GM12874 (cell line): ENCODE results near the gene SMPX.

ENCODE experiments used
- TF ChIP-seq, protein P1 (sequence below): IDR thresholded peaks from 2 replicates; pipeline ENCODE4 v1.5.1; 2011; ENCODE audit warnings: low read depth, mild to moderate bottlenecking, control low read depth, low read length, moderate library complexity; ENCODE audit not compliant: insufficient read depth

The SMPX gene

DNA sequence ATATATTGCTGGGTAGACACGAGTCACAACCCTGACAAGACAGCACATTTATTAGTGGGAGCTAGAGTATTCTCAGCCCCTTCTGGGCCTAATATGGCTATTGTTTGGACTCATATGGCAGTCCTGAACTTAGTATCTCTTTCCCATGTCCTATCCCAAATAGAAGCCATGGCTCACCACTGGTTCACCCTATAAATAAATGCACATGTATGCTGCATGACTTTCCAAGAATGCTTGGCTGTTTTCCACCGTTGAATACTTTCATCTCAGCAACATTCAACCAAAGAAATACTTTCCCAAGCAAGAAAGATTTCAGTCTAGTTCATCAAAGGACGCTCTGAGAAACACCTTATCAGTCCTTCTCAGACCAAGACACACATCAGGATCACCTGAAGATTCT lies 36.7 kb downstream of the SMPX start:
- TF ChIP-seq, protein P1, sequence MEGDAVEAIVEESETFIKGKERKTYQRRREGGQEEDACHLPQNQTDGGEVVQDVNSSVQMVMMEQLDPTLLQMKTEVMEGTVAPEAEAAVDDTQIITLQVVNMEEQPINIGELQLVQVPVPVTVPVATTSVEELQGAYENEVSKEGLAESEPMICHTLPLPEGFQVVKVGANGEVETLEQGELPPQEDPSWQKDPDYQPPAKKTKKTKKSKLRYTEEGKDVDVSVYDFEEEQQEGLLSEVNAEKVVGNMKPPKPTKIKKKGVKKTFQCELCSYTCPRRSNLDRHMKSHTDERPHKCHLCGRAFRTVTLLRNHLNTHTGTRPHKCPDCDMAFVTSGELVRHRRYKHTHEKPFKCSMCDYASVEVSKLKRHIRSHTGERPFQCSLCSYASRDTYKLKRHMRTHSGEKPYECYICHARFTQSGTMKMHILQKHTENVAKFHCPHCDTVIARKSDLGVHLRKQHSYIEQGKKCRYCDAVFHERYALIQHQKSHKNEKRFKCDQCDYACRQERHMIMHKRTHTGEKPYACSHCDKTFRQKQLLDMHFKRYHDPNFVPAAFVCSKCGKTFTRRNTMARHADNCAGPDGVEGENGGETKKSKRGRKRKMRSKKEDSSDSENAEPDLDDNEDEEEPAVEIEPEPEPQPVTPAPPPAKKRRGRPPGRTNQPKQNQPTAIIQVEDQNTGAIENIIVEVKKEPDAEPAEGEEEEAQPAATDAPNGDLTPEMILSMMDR: no peak

DNA sequence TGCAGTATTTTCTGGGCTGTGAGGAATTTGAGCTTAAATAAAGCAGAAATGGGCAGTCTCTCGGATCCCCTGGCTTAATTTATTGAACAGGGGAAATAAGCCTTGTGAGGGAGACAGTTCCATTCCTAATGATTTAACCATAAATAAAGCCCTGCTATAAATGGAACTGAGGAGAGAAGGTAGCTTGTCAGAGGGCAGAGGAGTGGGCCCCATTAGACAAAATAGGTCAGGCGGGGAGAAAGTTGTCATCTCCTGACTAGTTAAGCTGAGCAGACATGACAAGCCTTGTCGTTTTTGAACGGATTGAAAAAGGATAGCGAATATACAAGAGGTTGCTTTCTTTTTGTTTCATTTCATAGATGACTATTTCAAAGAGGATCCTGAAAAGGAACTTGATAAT lies 39.3 kb downstream of the SMPX start:
- TF ChIP-seq, protein P1: no peak

DNA sequence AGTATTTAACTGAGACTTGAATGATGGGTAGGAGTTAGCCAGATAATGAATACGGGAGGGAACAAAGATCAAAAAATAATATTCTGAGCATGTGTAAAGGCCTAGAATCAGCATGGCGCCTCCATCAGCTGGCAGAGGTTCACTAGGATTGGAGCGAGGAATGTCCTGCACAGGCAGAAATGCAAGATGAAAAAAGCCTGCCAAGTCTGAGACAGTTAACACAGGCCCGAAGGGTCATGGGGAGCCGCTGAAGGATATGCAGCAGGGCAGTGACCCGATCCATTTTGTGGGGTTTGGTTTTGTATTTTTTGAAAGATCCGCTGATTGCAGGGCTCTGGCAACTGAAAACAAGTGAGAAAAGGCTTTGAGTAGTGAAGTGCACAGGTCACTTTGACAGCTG lies 40.1 kb downstream of the SMPX start:
- TF ChIP-seq, protein P1: no peak

DNA sequence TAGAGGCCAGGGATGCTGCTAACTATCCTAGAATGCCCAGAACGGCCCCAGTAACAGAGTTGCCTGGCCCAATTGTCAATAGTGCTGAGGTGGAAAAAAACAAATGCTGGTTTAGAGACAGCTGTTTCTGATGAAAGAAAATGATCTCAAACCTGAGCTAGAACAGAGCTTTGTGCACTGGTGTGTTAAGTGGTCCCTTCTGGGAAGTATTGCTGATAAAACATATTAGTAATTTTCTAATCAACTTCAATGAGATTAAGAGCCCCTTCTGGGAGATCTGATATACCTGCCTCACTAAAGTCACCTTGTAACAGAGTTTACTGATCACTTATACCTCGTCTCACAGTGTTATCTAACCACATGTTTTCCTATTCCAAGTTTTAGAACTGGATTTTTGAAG lies 42.1 kb downstream of the SMPX start:
- TF ChIP-seq, protein P1: no peak

DNA sequence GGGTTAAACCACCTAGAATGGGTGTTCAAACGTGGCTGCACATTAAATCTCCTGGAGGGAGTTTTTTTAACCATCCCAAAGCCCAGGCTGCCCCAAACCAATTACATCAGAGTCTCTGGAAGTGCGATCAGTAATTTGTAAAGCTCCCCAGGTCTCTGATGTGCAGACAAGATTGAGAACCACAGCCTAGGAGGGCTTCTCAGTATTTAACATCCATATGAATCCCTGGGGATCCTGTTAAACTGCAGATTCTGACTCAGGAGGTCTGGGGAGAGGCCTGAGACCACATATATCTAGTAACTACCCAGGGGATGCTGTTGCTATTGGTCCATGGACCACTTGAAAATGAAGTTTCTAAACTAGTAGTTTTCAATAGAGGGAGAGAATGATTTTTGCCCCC lies 42.6 kb downstream of the SMPX start:
- TF ChIP-seq, protein P1: no peak

DNA sequence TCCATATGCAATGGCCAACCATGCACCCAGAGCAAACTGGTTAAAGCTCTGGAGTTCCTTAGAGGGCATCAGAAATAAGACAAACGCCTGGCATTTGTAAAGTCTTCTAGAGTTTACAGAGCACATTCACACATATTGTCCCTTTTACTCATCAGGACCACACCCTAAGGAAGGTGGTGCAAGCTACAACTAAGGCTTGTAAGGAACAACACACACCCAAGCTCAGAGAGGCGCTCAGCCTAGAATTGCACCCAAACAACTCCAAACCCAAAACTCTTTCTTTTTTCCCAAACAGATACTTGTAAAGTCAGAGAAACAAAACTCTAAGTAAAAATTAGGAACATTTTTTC lies 46.1 kb downstream of the SMPX start:
- TF ChIP-seq, protein P1: no peak

DNA sequence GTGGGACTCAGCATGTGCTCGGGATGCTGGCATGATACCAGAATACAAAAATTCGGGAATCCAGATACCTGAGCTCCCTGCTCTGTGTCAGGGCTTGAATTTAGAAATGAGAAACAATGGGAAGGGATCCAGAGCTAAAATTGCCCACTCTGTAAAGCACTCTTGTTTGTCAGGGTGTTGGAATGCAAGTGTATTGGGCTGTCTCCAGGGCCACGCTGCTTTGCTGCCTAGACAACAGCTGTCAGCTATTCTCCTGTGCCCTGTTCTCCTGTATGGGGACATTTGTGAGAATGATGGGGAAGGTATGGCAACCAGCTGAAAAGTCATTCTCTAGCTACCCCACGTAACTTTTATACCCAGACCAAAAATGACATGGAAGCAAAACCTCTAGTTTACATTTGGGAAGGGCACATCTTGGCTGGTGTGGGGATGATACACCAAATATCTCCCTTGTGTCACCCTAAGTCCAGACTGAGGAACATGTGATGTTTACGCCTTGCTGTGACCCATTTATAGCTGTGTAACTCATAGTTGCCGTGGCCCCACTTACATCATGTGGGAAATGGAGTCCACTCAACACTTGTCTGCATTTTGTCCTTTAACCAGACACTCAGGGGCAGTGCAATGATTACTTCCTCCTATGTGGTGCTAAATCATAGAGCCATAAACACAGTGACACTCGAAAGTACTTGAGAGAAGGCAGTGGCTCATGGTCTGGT lies 46.6 kb downstream of the SMPX start:
- TF ChIP-seq, protein P1: no peak
